K562 (cell line): ENCODE measurements around the gene FAAH.

Experiments used
- ETV6 ChIP-seq, 3 experiments: fragments of 150-350 bp in 1 of 3; sonication (generic) in 1 of 3; formaldehyde crosslinking in 1 of 3; IDR thresholded peaks; 2 replicates each; pipeline versions ENCODE4 v1.6.1 to v1.8.0; 2014 to 2022; ENCODE audit warnings: borderline replicate concordance in 2 of 3, low read depth in 2 of 3, antibody characterized with exemption in 1 of 3, low read length in 1 of 3, mild to moderate bottlenecking in 1 of 3, missing genetic modification reagents in 1 of 3
- NFE2L1 ChIP-seq: fragments of 450-650 bp; IDR thresholded peaks from 2 replicates; pipeline ENCODE4 v1.6.1; 2016; ENCODE audit warnings: missing genetic modification characterization, low read depth, mild to moderate bottlenecking, missing compliant biosample characterization, moderate library complexity, borderline replicate concordance
- RBFOX2 ChIP-seq: fragments of 200-400 bp; formaldehyde crosslinking; IDR thresholded peaks from 2 replicates; pipeline ENCODE4 v1.6.1; 2017; ENCODE audit warnings: low read depth, mild to moderate bottlenecking, low read length, moderate library complexity
- TAF1 ChIP-seq: IDR thresholded peaks from 2 replicates; pipeline ENCODE4 v1.6.1; 2011; ENCODE audit warnings: mild to moderate bottlenecking, low read length, moderate library complexity; ENCODE audit not compliant: insufficient read depth, control insufficient read depth, severe bottlenecking; ENCODE audit errors: extremely low read depth
- TEAD4 ChIP-seq, 2 experiments: sonication (generic) in 1 of 2; formaldehyde crosslinking in 1 of 2; IDR thresholded peaks; 2 replicates each; pipeline versions ENCODE4 v1.6.1 to v1.8.0; 2012 to 2022; ENCODE audit warnings: borderline replicate concordance in 1 of 2, inconsistent platforms in 1 of 2, low read length in 1 of 2, mild to moderate bottlenecking in 1 of 2, missing genetic modification reagents in 1 of 2
- ZFP36 ChIP-seq: fragments of 150-350 bp; IDR thresholded peaks from 2 replicates; pipeline ENCODE4 v1.6.1; 2018; ENCODE audit warnings: low read length, low read depth; ENCODE audit not compliant: partially characterized antibody

- no peak for TF ChIP-seq ZFP36
- TF ChIP-seq TEAD4 (IDR thresholded peaks at IDR 0.05; ENCODE audit: low read length) = no peak
- no peak for TF ChIP-seq TEAD4 (CRISPR knock-in tag; IDR thresholded peaks at IDR 0.05; ENCODE audit: borderline replicate concordance)
- no peak for TF ChIP-seq ETV6 (IDR thresholded peaks at IDR 0.05; ENCODE audit: borderline replicate concordance in 1 of 2, low read depth in 2 of 2, low read length in 1 of 2)
- no peak for TF ChIP-seq ETV6 (CRISPR knock-in tag; IDR thresholded peaks at IDR 0.05; ENCODE audit: borderline replicate concordance)
- no peak for TF ChIP-seq TAF1
- no peak for TF ChIP-seq NFE2L1 (tag)
- no peak for TF ChIP-seq RBFOX2
Observed at GRCh38 chr1:46379996-46380395, 14.1 kb upstream of the FAAH start.
